ENCODE data around the gene NAV2. TPM values are rescaled to one million over a fixed set of nuclear protein-coding genes. Genes with fewer than 3 reads are reported as not detected.

The NAV2 gene
- total RNA-seq, 1 experiment from 2014 or later: 139 TPM

DNA sequence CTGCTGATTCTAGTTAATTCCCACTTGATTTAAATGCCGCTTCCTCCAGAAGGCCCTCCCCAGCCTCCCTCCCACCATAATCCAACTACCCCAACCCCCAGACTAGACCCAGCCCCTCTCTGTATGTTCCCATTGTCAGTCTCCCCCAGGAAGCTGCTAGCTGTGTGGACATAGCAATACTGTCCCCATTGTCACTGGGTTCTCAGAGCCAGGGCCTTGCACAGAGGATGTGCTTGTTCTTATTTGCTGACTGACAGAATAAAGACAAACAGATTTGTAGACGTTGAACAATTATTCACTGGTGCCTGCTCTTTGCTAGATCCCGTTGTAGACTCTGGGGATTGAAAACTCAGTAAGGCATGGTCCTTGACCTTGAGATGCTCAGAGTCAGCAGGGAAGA is 45.7 kb upstream of the NAV2 start:
- no TSS peak for BruUV-seq (replicated peaks)
- H3K36me3 Mint-ChIP-seq (ENCODE audit: insufficient read depth, unreplicated experiment): peaks cover 8% of the 10 kb centered on the region
- POLR2A ChIA-PET: interaction anchor here (1.0 to 1.2 kb wide), 4 partner anchors 29 to 48 kb away, joined by 3 to 4 read pairs (median 3); no protein-coding TSS in a partner anchor
- intact Hi-C loops (cut with micrococcal nuclease): loop anchor here (5.0 kb wide), 1 partner anchor 45 kb away; the partner anchor contains the start of gene NAV2
- no peaks in the 10 kb centered on the region for H3K27me3 Mint-ChIP-seq (ENCODE audit: insufficient read depth, unreplicated experiment)
- no peak overlapping the region for H3K27ac Mint-ChIP-seq (ENCODE audit: low read depth, unreplicated experiment)
- H3K4me3 Mint-ChIP-seq (ENCODE audit: unreplicated experiment): no peak overlapping the region
- no peak for TF ChIP-seq CTCF (IDR thresholded peaks at IDR 0.05; ENCODE audit: unreplicated experiment)
- CTCF ChIA-PET: interaction anchor here (1.1 to 1.4 kb wide), 2 partner anchors 56 to 103 kb away, joined by 3 to 4 read pairs; no protein-coding TSS in a partner anchor
- no peaks in the 10 kb centered on the region for H3K9me3 Mint-ChIP-seq (ENCODE audit: unreplicated experiment)
- peaks cover 8% of the 10 kb centered on the region for H3K4me1 Mint-ChIP-seq (ENCODE audit: insufficient read depth, unreplicated experiment)
- DNase-seq (ENCODE audit: unreplicated experiment): no peak

DNA sequence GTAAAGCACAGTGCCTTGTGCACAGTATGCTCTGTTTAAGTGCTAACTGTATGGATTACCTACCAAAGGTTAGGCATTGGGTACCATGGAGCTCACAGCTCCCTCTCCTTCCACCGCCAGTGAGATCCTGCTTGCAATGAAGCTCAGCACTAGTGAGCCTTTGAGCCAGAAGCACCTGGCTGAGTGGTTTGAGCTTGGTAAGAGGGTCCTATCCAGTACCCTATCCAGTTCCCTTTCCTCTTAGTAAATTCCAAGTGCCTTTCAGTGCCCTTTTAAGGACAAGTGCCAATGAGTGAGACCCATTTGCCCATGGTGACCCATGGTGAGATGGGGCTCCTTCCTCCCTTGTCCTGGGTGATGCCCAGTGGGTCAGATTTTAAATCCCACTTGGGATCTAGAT is 43.1 kb upstream of the NAV2 start:
- Mint-ChIP-seq H3K9me3 (ENCODE audit: unreplicated experiment) (no peaks in the 10 kb centered on the region), H3K27ac (ENCODE audit: low read depth, unreplicated experiment) (peak overlapping the region; percentile 28), H3K36me3 (ENCODE audit: insufficient read depth, unreplicated experiment) (peaks cover 8% of the 10 kb centered on the region), H3K27me3 (ENCODE audit: insufficient read depth, unreplicated experiment) (no peaks in the 10 kb centered on the region), H3K4me1 (ENCODE audit: insufficient read depth, unreplicated experiment) (peaks cover 15% of the 10 kb centered on the region), H3K4me3 (ENCODE audit: unreplicated experiment) (no peak overlapping the region)
- DNase-seq (ENCODE audit: unreplicated experiment): no peak
- CTCF ChIA-PET: interaction anchor here (0.8 to 2.1 kb wide), 4 partner anchors 9 to 73 kb away, joined by 3 to 8 read pairs (median 4); no protein-coding TSS in a partner anchor
- no peak for TF ChIP-seq CTCF (IDR thresholded peaks at IDR 0.05; ENCODE audit: unreplicated experiment)
- POLR2A ChIA-PET: interaction anchor here (0.6 to 2.1 kb wide), 5 partner anchors 11 to 72 kb away, joined by 3 to 8 read pairs (median 5); partner anchors contain the start of gene NAV2
- intact Hi-C loops (cut with micrococcal nuclease): loop anchor here (5.0 kb wide), 1 partner anchor 43 kb away; the partner anchor contains the start of gene NAV2
- no TSS peak for BruUV-seq (replicated peaks)

- ChIA-PET CTCF (interaction anchor here (0.6 to 1.1 kb wide), 4 partner anchors 11 to 425 kb away, joined by 3 read pairs; no protein-coding TSS in a partner anchor), POLR2A (interaction anchor here (1.8 to 2.1 kb wide), 2 partner anchors 10 to 38 kb away, joined by 7 to 8 read pairs; no protein-coding TSS in a partner anchor)
- no peaks in the 10 kb centered on the region for H3K27me3 Mint-ChIP-seq (ENCODE audit: insufficient read depth, unreplicated experiment)
- peaks cover 14% of the 10 kb centered on the region for H3K4me1 Mint-ChIP-seq (ENCODE audit: insufficient read depth, unreplicated experiment)
- TF ChIP-seq CTCF (IDR thresholded peaks at IDR 0.05; ENCODE audit: unreplicated experiment): no peak
- peak overlapping the region; percentile 28 for H3K27ac Mint-ChIP-seq (ENCODE audit: low read depth, unreplicated experiment)
- peak; percentile 64 for DNase-seq (ENCODE audit: unreplicated experiment)
- no peaks in the 10 kb centered on the region for H3K9me3 Mint-ChIP-seq (ENCODE audit: unreplicated experiment)
- peaks cover 8% of the 10 kb centered on the region for H3K36me3 Mint-ChIP-seq (ENCODE audit: insufficient read depth, unreplicated experiment)
- intact Hi-C loops (cut with micrococcal nuclease): no loop called here
- no TSS peak for BruUV-seq (replicated peaks)
- no peak overlapping the region for H3K4me3 Mint-ChIP-seq (ENCODE audit: unreplicated experiment)
Observed at GRCh38 chr11:19670030-19670791, 42.4 kb upstream of the NAV2 start.

- DNase-seq (ENCODE audit: unreplicated experiment): peak; percentile 69
- ChIA-PET POLR2A (interaction anchor here (0.8 to 2.5 kb wide), 7 partner anchors 8 to 70 kb away, joined by 3 to 13 read pairs (median 4); partner anchors contain the start of gene NAV2), CTCF (interaction anchor here (0.5 to 1.1 kb wide), 4 partner anchors 16 to 1557 kb away, joined by 3 to 7 read pairs (median 4); no protein-coding TSS in a partner anchor)
- Mint-ChIP-seq H3K9me3 (ENCODE audit: unreplicated experiment) (no peaks in the 10 kb centered on the region), H3K4me1 (ENCODE audit: insufficient read depth, unreplicated experiment) (peaks cover 14% of the 10 kb centered on the region), H3K27ac (ENCODE audit: low read depth, unreplicated experiment) (no peak overlapping the region), H3K36me3 (ENCODE audit: insufficient read depth, unreplicated experiment) (peaks cover 8% of the 10 kb centered on the region), H3K27me3 (ENCODE audit: insufficient read depth, unreplicated experiment) (no peaks in the 10 kb centered on the region), H3K4me3 (ENCODE audit: unreplicated experiment) (no peak overlapping the region)
- intact Hi-C loops (cut with micrococcal nuclease): no loop called here
- no TSS peak for BruUV-seq (replicated peaks)
- no peak for TF ChIP-seq CTCF (IDR thresholded peaks at IDR 0.05; ENCODE audit: unreplicated experiment)
Observed at GRCh38 chr11:19672586-19673206, 39.9 kb upstream of the NAV2 start.
